SK-N-SH (cell line): ENCODE measurements around the gene MID2. TPM values are rescaled to one million over a fixed set of nuclear protein-coding genes. Genes with fewer than 3 reads are reported as not detected.
A peak's percentile ranks its signal among the peaks of the same experiment; 100 is the strongest.

ENCODE experiments used
- CTCF ChIA-PET: fragments of 300-600, 350-600 bp; formaldehyde crosslinking; extraction: SDS; loops from one replicate; lab custom pipeline; 2021; lab: Yijun Ruan, JAX
- POLR2A ChIA-PET: fragments of 350-600 bp; sonication (Branson Sonifier 250); formaldehyde crosslinking; extraction: SDS; loops from one replicate; lab custom pipeline; 2020; ENCODE audit warnings: antibody characterized with exemption, inconsistent platforms; lab: Yijun Ruan, JAX
- DNase-seq: peaks from one replicate; pipeline ENCODE4 v3.0.0; 2012
- H2AFZ ChIP-seq: fragments of 200-600 bp; sonication (generic); 2 replicates; pipeline ENCODE4 v1.8.1; 2016; ENCODE audit warnings: antibody characterized with exemption, mild to moderate bottlenecking, low read depth
- H3F3A ChIP-seq: fragments of 200-600 bp; sonication (generic); replicated peaks from 2 replicates; pipeline ENCODE3; 2016; ENCODE audit warnings: antibody characterized with exemption, mild to moderate bottlenecking; ENCODE audit not compliant: insufficient read depth
- H3K27ac ChIP-seq, 2 experiments: fragments of 200-500 bp in 1 of 2; fragments of 200-600 bp in 1 of 2; sonication (Bioruptor generic) in 1 of 2; sonication (generic), shearing (Covaris generic) in 1 of 2; 2 replicates each; pipeline versions ENCODE4 v1.5.1 to v1.6.1; 2014 to 2016; ENCODE audit warnings: low read depth in 2 of 2, inconsistent platforms in 1 of 2, low read length in 1 of 2, mild to moderate bottlenecking in 1 of 2, mixed read lengths in 1 of 2
- H3K27me3 ChIP-seq: fragments of 200-600 bp; sonication (generic), shearing (Covaris generic); 2 replicates; pipeline ENCODE4 v1.6.1; 2016; ENCODE audit warnings: mixed run types; ENCODE audit not compliant: insufficient read depth
- H3K36me3 ChIP-seq, 2 experiments: fragments of 200-500 bp in 1 of 2; fragments of 200-600 bp in 1 of 2; sonication (Bioruptor generic) in 1 of 2; sonication (generic) in 1 of 2; replicated peaks in 1 of 2; 2 replicates each; pipeline versions ENCODE3 to v1.5.1; 2014 to 2016; ENCODE audit warnings: low read length in 1 of 2, mild to moderate bottlenecking in 1 of 2; ENCODE audit not compliant: insufficient read depth in 2 of 2, control insufficient read depth in 1 of 2
- H3K4me1 ChIP-seq, 2 experiments: fragments of 200-500 bp in 1 of 2; fragments of 200-600 bp in 1 of 2; sonication (Bioruptor generic) in 1 of 2; sonication (generic), shearing (Covaris generic) in 1 of 2; 2 replicates each; pipeline versions ENCODE4 v1.5.1 to v1.6.1; 2014 to 2016; ENCODE audit warnings: low read depth in 1 of 2, low read length in 1 of 2, mixed run types in 1 of 2; ENCODE audit not compliant: insufficient read depth in 2 of 2, control insufficient read depth in 1 of 2
- H3K4me2 ChIP-seq: fragments of 200-600 bp; sonication (generic), shearing (Covaris generic); 2 replicates; pipeline ENCODE4 v1.6.1; 2017; ENCODE audit warnings: mixed run types
- H3K4me3 ChIP-seq, 2 experiments: fragments of 200-500 bp in 1 of 2; fragments of 200-600 bp in 1 of 2; sonication (Bioruptor generic) in 1 of 2; sonication (generic), shearing (Covaris generic) in 1 of 2; 2 replicates each; pipeline versions ENCODE4 v1.5.1 to v1.8.1; 2014 to 2016; ENCODE audit warnings: low read depth in 2 of 2, inconsistent platforms in 1 of 2, low read length in 1 of 2, mild to moderate bottlenecking in 1 of 2, mixed read lengths in 1 of 2, moderate library complexity in 1 of 2
- H3K79me2 ChIP-seq: fragments of 200-600 bp; sonication (generic); 2 replicates; pipeline ENCODE4 v1.8.1; 2017; ENCODE audit warnings: mild to moderate bottlenecking; ENCODE audit not compliant: insufficient read depth
- H3K9ac ChIP-seq: fragments of 200-600 bp; sonication (generic); 2 replicates; pipeline ENCODE4 v1.6.1; 2017; ENCODE audit warnings: mixed run types
- H3K9me2 ChIP-seq: fragments of 200-600 bp; sonication (generic); 2 replicates; pipeline ENCODE4 v1.6.1; 2017; ENCODE audit warnings: mixed run types
- H3K9me3 ChIP-seq: fragments of 200-600 bp; sonication (generic); 2 replicates; pipeline ENCODE4 v1.6.1; 2017; ENCODE audit warnings: mixed run types, mild to moderate bottlenecking, moderate library complexity
- H4K20me1 ChIP-seq: fragments of 200-600 bp; sonication (generic); 2 replicates; pipeline ENCODE4 v1.6.1; 2017; ENCODE audit warnings: mild to moderate bottlenecking, mixed run types; ENCODE audit not compliant: insufficient read depth
- CHD2 ChIP-seq: fragments of 150-350 bp; IDR thresholded peaks from 2 replicates; pipeline ENCODE4 v1.6.1; 2018; ENCODE audit warnings: low read length; ENCODE audit not compliant: partially characterized antibody
- CTCF ChIP-seq: fragments of 200-600 bp; sonication (generic); IDR thresholded peaks from 2 replicates; pipeline ENCODE4 v1.6.1; 2017; ENCODE audit warnings: antibody characterized with exemption, mild to moderate bottlenecking, moderate library complexity
- EP300 ChIP-seq, 2 experiments: IDR thresholded peaks; 2 replicates each; pipeline versions ENCODE4 v1.4.0 to v1.6.1; 2012; ENCODE audit warnings: borderline replicate concordance in 1 of 2, low read depth in 1 of 2, low read length in 1 of 2
- FOXJ3 ChIP-seq: sonication (generic); formaldehyde crosslinking; IDR thresholded peaks from 2 replicates; pipeline ENCODE4 v1.5.1; 2020; ENCODE audit warnings: mild to moderate bottlenecking, missing genetic modification reagents
- GABPA ChIP-seq: IDR thresholded peaks from 2 replicates; pipeline ENCODE4 v1.4.0; 2012; ENCODE audit warnings: low read depth, mild to moderate bottlenecking
- NRF1 ChIP-seq: IDR thresholded peaks from 2 replicates; pipeline ENCODE4 v1.6.1; 2012; ENCODE audit warnings: low read depth, mild to moderate bottlenecking, low read length
- PBX3 ChIP-seq: IDR thresholded peaks from 2 replicates; pipeline ENCODE4; 2012
- POLR2AphosphoS5 ChIP-seq: IDR thresholded peaks from 2 replicates; pipeline ENCODE4 v1.6.1; 2012; ENCODE audit warnings: low read depth, low read length
- RAD21 ChIP-seq: IDR thresholded peaks from 2 replicates; pipeline ENCODE4 v1.6.1; 2012; ENCODE audit warnings: mild to moderate bottlenecking, low read length
- REST ChIP-seq: IDR thresholded peaks from 2 replicates; pipeline ENCODE4 v1.6.1; 2012; ENCODE audit warnings: mild to moderate bottlenecking, low read depth, low read length, moderate library complexity
- SMC3 ChIP-seq: IDR thresholded peaks from 2 replicates; pipeline ENCODE4 v1.6.1; 2012; ENCODE audit warnings: low read depth, low read length, improper control_type of control experiment
- TEAD4 ChIP-seq: IDR thresholded peaks from 2 replicates; pipeline ENCODE4 v1.4.0; 2012; ENCODE audit warnings: mild to moderate bottlenecking, borderline replicate concordance; ENCODE audit not compliant: insufficient read depth
- YY1 ChIP-seq: IDR thresholded peaks from 2 replicates; pipeline ENCODE4 v1.4.0; 2012; ENCODE audit warnings: low read depth, mild to moderate bottlenecking
- WGBS: methylation state at CpG from one replicate; pipeline ENCODE4 v1.1.6; 2017; ENCODE audit warnings: low lambda C conversion rate; 5-methylcytosine and 5-hydroxymethylcytosine counted together
- polyA plus RNA-seq, 3 experiments: library from polyadenylated mRNA; depleted of rRNA; stranded (reverse); fragments of >200 nt; gene quantifications; 2 replicates each; pipeline ENCODE4 v1.2.3, GENCODE V29; 2012
- TF ChIP-seq, protein P1 (sequence below): IDR thresholded peaks from 2 replicates; pipeline ENCODE4 v1.4.0; 2012; ENCODE audit warnings: low read depth, borderline replicate concordance
- TF ChIP-seq, protein P2 (sequence below): fragments of 150-350 bp; IDR thresholded peaks from 2 replicates; pipeline ENCODE4 v1.6.1; 2016; ENCODE audit warnings: mild to moderate bottlenecking, low read depth, low read length

MID2 gene
- polyA plus RNA-seq, 1 of the 3 experiments (the other 2 are of a cell fraction): 0.16 TPM

DNA sequence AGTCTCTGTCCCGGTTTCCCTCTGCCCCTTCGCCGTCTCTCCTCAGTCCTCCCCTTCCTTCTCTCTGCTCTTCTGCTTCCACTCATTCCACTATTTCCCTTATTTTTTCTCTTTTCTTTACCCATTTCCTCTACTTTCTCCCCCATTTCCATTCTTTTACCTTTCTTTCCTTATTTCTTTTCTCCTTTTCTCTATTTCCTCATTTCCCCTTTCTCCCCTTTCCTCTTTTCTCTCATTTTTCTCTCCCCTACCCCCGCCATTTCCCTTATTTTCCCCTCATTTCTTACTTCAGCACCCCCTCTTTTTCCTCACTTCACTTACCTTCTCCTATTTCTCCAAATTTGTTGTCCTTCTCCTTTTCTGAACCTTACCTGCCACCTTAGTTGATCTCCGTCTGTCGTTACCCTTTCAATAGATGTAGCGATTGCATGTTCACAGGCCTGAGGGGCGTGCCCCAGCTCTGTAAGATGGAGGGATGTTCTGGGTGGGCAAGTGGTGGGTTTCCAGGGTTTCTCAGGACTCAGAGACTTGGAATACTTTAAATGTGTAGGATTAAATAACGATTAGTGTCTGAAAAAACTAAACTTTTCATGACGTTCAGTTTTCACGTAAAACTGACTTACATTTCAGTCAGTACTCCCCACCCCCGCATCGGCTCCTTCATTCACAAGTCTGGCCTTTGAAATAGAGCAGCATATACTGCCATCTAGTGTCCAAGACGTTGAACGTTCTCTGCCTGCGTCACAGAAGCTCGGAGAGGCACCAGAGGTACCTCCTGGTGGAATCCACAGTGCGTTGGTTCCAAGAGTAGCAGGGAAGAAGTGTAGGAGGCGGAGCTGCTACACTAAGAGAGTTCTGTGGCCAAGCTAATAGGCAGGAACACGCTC, 48.8 kb upstream of the MID2 start:
- Histone ChIP-seq H2AFZ (peak overlapping the region; percentile 24; the same call in 1 of the 2 replicates), H3K4me3 (peak overlapping the region; percentile 37 to 58), H3F3A (no peaks in the 10 kb centered on the region), H3K36me3 (no peaks in the 10 kb centered on the region), H3K27ac (no peak overlapping the region), H3K4me2 (peak overlapping the region; percentile 83), H4K20me1 (no peaks in the 10 kb centered on the region), H3K4me1 (peaks cover 0 to 5% of the 10 kb centered on the region in 2 experiments; a peak in 1 of 4 replicates), H3K9me3 (no peaks in the 10 kb centered on the region), H3K9ac (no peak overlapping the region), H3K27me3 (peaks cover 51% of the 10 kb centered on the region), H3K79me2 (no peaks in the 10 kb centered on the region), H3K9me2 (no peaks in the 10 kb centered on the region)
- DNase-seq: peak; percentile 73
- 6% methylated on average over 18 of the region's 20 CpGs for WGBS
- ChIA-PET CTCF (interaction anchor here (0.5 to 3.9 kb wide), 45 partner anchors 8 to 903 kb away, joined by 3 to 63 read pairs (median 4); no protein-coding TSS in a partner anchor), POLR2A (interaction anchor here (1.3 kb wide), 1 partner anchor 117 kb away, joined by 4 read pairs; no protein-coding TSS in a partner anchor)
- TF ChIP-seq, protein P1, sequence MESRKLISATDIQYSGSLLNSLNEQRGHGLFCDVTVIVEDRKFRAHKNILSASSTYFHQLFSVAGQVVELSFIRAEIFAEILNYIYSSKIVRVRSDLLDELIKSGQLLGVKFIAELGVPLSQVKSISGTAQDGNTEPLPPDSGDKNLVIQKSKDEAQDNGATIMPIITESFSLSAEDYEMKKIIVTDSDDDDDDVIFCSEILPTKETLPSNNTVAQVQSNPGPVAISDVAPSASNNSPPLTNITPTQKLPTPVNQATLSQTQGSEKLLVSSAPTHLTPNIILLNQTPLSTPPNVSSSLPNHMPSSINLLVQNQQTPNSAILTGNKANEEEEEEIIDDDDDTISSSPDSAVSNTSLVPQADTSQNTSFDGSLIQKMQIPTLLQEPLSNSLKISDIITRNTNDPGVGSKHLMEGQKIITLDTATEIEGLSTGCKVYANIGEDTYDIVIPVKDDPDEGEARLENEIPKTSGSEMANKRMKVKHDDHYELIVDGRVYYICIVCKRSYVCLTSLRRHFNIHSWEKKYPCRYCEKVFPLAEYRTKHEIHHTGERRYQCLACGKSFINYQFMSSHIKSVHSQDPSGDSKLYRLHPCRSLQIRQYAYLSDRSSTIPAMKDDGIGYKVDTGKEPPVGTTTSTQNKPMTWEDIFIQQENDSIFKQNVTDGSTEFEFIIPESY: no peak
- no peak for TF ChIP-seq PBX3
- no peak for TF ChIP-seq NRF1
- peak; percentile 69 for TF ChIP-seq SMC3
- peak; percentile 80 for TF ChIP-seq CTCF
- no peak for TF ChIP-seq YY1
- no peak for TF ChIP-seq POLR2AphosphoS5
- TF ChIP-seq RAD21: peak; percentile 82
- TF ChIP-seq FOXJ3: no peak
- no peak for TF ChIP-seq EP300 (IDR thresholded peaks at IDR 0.05; ENCODE audit: borderline replicate concordance in 1 of 2, low read depth in 1 of 2, low read length in 1 of 2)

DNA sequence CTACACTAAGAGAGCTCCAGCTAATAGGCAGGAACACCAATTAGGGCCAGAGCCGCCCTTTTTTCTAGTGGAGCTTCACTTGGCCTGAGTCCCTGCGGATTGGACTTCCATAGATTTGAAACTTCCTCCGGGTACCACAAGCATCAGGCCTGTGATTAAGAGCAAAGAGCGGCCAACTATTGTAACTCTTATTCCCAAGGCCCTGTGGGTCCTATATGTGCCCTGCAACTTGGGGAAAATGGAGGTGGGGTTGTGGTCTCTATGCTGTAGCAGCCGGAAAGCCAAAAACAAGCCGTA, 48.2 kb upstream of the MID2 start, which contains the start of gene NCBP2L:
TSS of gene NCBP2L (plus strand) at position 198 of the 297 bp plus-strand sequence. CDS start 16,488 bp downstream, outside the sequence.
- peaks cover 0 to 5% of the 10 kb centered on the region in 2 experiments; a peak in 1 of 4 replicates for H3K4me1 ChIP-seq
- CTCF ChIA-PET: interaction anchor here (0.5 to 3.9 kb wide), 41 partner anchors 8 to 903 kb away, joined by 3 to 63 read pairs (median 4); no protein-coding TSS in a partner anchor
- H3K9me3 ChIP-seq: no peaks in the 10 kb centered on the region
- WGBS: 40% methylated on average over 3 of the region's 6 CpGs
- no peak within 1 kb of the TSS for H3K9ac ChIP-seq
- H3K79me2 ChIP-seq: no peaks in the 10 kb centered on the region
- H3K27me3 ChIP-seq: peaks cover 45% of the 10 kb centered on the region
- no peak for TF ChIP-seq REST
- no peak for TF ChIP-seq SMC3
- TF ChIP-seq RAD21: no peak
- TF ChIP-seq, protein P2, sequence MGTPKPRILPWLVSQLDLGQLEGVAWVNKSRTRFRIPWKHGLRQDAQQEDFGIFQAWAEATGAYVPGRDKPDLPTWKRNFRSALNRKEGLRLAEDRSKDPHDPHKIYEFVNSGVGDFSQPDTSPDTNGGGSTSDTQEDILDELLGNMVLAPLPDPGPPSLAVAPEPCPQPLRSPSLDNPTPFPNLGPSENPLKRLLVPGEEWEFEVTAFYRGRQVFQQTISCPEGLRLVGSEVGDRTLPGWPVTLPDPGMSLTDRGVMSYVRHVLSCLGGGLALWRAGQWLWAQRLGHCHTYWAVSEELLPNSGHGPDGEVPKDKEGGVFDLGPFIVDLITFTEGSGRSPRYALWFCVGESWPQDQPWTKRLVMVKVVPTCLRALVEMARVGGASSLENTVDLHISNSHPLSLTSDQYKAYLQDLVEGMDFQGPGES: no peak
- no peak for TF ChIP-seq TEAD4
- no peak for TF ChIP-seq GABPA
- no peak for TF ChIP-seq CHD2
- no peaks in the 10 kb centered on the region for H3F3A ChIP-seq
- H3K4me2 ChIP-seq: peak within 1 kb of the TSS; percentile 83
- H3K27ac ChIP-seq: no peak within 1 kb of the TSS
- POLR2A ChIA-PET: interaction anchor here (1.3 kb wide), 1 partner anchor 118 kb away, joined by 4 read pairs; no protein-coding TSS in a partner anchor
- H2AFZ ChIP-seq: peak within 1 kb of the TSS; percentile 24; the same call in 1 of the 2 replicates
- DNase-seq: no peak
- peak within 1 kb of the TSS; percentile 37 to 58 for H3K4me3 ChIP-seq
- H3K36me3 ChIP-seq: no peaks in the 10 kb centered on the region
- no peaks in the 10 kb centered on the region for H3K9me2 ChIP-seq
- no peaks in the 10 kb centered on the region for H4K20me1 ChIP-seq
